Stimulated activated CD4-positive, alpha-beta T cell treated with anti-CD3 and anti-CD28 coated beads, Interleukin-12 subunit alpha, Interleukin-12 subunit beta, amount 100 ng/mL, for 4 hours (primary cell): ENCODE data around the gene POLR3C.
A peak's percentile ranks its signal among the peaks of the same experiment; 100 is the strongest.
"Not testable (repeated sequence)": the region's sequence is repeated elsewhere in the genome, so short reads cannot be mapped to it uniquely, and the experiment has no call there.

ENCODE experiments used
- DNase-seq: peaks from one replicate; pipeline ENCODE4 v3.0.0-alpha.2; 2020

POLR3C gene

GRCh38 chr1:145823565-145824498 is at the start of gene POLR3C, which contains the start of gene RNF115:
POLR3C (plus strand) TSS chr1:145824200; CDS start chr1:145825777, 1,577 bp downstream.
RNF115 (minus strand) TSS chr1:145824095; CDS start chr1:145823873, 222 bp downstream.
- DNase-seq, result peak; percentile 77

- no peak for DNase-seq
Measured at GRCh38 chr1:145777357-145778145, 46.4 kb upstream of the POLR3C start.

- no peak for DNase-seq
Measured at GRCh38 chr1:145778146-145778540, 45.9 kb upstream of the POLR3C start.

GRCh38 chr1:145782272-145783099 is 41.5 kb upstream of the POLR3C start:
- DNase-seq, result no peak

GRCh38 chr1:145784409-145784808 is 39.6 kb upstream of the POLR3C start:
- DNase-seq, result no peak

- DNase-seq, result no peak
Measured at GRCh38 chr1:145785547-145785946, 38.5 kb upstream of the POLR3C start.

- DNase-seq, result no peak
Measured at GRCh38 chr1:145786271-145786670, 37.7 kb upstream of the POLR3C start.

- DNase-seq, result no peak
Measured at GRCh38 chr1:145788580-145788979, 35.4 kb upstream of the POLR3C start.

GRCh38 chr1:145791860-145792259 is 32.1 kb upstream of the POLR3C start:
- DNase-seq, result not testable (repeated sequence)

GRCh38 chr1:145792484-145792883 is 31.5 kb upstream of the POLR3C start:
- no peak for DNase-seq

GRCh38 chr1:145795257-145795881 is 28.6 kb upstream of the POLR3C start:
- no peak for DNase-seq

- DNase-seq, result no peak
Measured at GRCh38 chr1:145796753-145797152, 27.2 kb upstream of the POLR3C start.

- DNase-seq, result no peak
Measured at GRCh38 chr1:145799806-145800205, 24.2 kb upstream of the POLR3C start.

- no peak for DNase-seq
Measured at GRCh38 chr1:145804235-145805045, 19.6 kb upstream of the POLR3C start.

GRCh38 chr1:145805057-145805456 is 18.9 kb upstream of the POLR3C start:
- DNase-seq, result no peak

GRCh38 chr1:145806408-145806807 is 17.6 kb upstream of the POLR3C start:
- DNase-seq, result no peak

- no peak for DNase-seq
Measured at GRCh38 chr1:145806844-145807243, 17.2 kb upstream of the POLR3C start.

- not testable (repeated sequence) for DNase-seq
Measured at GRCh38 chr1:145812977-145813810, 10.8 kb upstream of the POLR3C start.

- not testable (repeated sequence) for DNase-seq
Measured at GRCh38 chr1:145818095-145818494, 5.9 kb upstream of the POLR3C start.

GRCh38 chr1:145822779-145823331 is 1.1 kb upstream of the POLR3C start:
- not testable (repeated sequence) for DNase-seq
